HK-2 (cell line): ENCODE measurements around the gene GRIA4.
"Not testable (repeated sequence)": the region's sequence is repeated elsewhere in the genome, so short reads cannot be mapped to it uniquely, and the experiment has no call there.

Experiments
- DNase-seq: peaks from one replicate; pipeline ENCODE4 v3.0.0-alpha.2; 2018; ENCODE audit not compliant: unreplicated experiment

The GRIA4 gene

DNA sequence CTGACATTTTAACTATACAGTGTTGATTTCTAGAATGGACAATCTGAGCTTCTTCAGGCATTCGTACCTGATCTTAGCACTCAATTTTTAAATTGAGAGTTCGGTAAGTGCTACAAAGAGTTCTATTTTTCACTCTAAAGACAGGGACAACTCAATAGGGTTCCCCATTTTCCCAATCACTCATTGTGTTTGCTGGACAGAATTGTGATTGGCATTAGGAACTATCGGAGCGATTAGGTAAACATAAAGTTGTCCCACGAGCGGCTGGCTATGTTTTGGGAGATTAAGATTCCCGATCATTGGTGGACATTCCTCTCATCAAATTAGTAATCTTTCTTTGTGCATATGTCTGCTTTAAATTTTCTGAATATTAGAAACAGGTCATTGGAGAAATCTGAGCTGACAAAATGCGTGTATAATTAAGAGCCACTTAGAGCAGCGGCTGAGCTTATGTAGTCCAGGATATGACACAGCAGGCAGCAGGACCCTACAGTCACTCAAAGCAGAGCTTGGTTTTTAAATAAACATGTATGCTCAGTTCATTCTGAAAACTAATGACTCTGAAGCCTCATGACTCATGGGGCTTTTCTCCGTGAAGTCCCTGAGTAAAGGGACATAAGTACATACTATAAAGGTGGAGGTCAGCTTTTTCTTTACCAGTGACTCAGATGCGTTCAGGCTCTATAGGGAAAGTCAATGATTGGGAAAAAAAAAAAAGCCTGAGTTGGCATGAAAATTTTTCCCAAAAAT lies 109.4 kb downstream of the GRIA4 start:
- DNase-seq, result peak; percentile 29

DNA sequence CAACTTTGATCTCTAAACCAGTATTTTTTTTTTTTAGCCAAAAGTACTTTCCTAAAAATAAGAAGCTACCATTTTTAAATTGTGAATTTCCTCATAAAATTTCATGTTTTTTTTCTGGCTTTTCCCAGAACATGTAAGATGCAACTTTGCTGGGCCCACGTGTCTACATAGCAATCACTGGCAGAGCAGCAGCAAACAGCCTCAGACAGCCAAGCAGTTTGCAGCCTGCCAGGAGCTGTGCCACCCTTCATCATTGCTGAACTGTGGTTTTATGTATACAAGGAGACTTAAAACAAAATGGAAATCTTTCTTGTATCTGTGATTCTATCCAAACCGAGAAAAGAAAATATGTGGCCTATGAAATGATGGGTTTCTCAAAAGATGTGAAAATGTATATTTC lies 110.2 kb downstream of the GRIA4 start:
- no peak for DNase-seq

DNA sequence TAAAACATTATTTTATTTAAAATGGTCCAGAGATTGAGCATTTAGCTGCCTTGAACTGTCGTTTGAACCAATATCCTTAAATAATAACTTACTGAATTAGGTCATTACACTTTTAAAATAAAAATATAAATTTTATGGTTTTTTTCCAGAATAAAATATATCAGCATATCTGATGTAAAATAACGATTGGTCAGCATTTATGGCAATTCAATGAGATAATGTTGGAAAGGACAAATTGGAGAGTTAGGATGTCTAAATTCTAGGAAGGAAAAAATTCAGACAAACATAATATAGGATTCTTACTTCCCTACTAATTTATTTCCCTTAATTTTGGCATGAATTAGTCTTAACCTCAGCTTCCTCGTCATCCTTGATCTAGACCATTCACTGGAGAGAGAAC lies 113.4 kb downstream of the GRIA4 start:
- DNase-seq, result no peak

DNA sequence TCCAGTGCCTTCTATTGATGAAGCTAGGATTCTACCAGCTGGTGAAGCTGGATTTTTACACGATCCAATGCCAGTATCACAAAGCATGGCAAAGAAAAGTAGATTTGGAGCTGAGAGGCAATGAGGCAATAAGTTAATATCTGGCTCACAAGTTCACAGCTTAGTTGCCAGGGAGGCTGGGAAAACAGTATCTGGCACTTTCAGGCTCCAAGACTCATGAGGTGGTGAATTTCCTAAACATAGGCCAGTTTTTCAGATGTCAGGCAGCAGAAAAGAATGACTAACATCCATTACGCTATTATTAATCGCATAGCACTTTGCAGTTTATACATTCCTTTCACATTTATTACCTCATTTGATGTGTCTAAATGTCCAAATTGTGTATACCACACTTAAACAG lies 122.7 kb downstream of the GRIA4 start:
- DNase-seq, result no peak

DNA sequence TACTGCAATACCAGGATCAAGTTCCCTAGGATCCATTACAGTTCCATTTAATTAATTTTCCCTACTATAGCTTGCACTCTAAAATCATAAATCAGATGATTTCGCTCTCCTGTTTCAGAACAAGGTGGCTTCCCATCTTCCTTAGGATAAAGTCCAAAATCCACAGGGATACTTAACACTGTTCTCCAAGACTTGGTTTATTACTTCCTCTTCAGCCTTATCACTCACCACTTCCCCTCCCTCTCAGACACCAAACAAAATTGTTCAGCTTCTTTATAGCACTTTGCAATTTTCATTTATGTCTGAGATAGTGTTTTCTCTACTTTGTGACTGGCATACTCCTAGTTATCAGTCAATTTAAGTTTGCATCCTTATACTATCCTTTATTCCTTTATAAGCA lies 124.6 kb downstream of the GRIA4 start:
- DNase-seq, result no peak

DNA sequence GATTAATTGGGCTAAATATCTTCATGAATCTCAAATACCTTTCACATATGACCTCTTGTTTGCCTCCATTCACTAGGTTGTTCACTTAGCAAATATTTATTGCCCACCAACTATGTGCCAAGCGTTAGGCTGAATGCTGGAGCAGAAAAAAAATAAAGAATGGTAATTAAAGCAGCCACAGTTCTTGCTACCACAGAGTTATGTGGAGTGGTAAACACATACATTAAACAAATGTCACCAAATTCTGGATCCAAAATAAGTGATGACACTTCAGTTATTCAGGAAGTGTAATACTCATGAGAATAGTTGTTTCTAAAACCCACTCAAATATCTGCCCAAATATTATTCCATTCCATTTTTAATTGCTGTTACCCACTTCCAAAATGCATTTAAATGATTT lies 128.4 kb downstream of the GRIA4 start:
- no peak for DNase-seq

DNA sequence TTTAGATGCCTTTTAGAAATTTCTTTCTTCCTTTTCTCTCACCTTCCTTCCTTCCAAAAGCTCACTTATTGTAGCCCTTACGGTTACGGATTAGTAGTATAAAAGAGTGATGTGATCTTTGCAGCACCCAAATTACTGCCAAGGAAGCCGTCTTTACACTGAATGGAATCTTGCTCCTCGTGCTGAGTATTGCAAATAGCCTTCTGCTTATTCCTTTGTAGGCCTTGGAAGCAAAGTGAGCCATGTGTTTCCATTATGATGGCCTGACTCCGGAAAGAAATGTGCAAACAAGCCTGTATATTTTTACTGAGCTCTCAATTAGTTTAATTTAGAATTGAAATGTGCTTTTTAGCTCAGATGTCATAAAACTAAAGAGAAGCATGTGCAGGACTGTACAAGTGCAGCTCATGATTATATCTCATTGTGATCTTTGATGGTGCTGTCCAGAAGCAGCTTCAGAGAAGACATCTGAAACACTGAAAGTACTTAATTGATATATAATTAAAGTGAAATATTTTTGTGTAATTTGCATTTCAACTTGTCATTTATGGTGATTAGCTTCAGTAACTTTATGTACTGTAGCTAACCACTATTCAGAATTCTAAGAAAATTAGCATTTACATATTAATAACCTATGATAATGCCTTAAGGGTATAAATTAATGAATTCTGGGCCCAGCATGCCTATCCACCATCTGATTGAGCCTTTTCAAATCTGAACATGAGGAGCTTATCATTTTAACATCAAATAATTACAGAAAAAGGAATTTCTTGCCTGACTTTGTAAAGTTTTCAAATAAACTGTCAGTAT lies 129.3 kb downstream of the GRIA4 start:
- no peak for DNase-seq

- no peak for DNase-seq
Observed at GRCh38 chr11:105740164-105740903, 130.5 kb downstream of the GRIA4 start.

DNA sequence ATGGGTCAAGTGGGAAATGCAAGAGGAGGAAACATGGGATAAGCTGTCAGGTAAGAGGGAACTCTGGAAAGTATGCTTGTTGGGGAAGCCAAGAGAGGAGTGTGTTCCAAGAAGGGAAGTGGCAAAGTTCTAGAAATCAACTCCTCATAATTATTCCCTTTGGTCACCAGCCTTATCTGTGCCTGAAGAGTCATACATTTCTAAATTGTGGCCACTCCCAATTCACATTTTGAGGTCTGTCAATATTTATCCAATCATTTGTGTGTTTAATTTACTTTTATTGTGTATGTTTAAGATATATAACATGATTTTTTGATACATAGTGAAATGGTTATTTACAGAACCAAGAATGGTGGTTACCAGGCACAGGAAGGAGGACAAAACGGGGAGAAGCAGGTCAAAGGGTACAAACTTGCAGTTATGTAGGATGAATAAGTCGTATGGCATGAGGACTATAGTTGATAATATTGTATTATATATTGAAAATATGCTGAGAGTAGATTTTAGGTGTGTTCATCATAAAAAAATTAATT lies 131.7 kb downstream of the GRIA4 start:
- DNase-seq, result no peak

GRCh38 chr11:105754260-105754659 lies 144.4 kb downstream of the GRIA4 start:
- DNase-seq, result no peak

DNA sequence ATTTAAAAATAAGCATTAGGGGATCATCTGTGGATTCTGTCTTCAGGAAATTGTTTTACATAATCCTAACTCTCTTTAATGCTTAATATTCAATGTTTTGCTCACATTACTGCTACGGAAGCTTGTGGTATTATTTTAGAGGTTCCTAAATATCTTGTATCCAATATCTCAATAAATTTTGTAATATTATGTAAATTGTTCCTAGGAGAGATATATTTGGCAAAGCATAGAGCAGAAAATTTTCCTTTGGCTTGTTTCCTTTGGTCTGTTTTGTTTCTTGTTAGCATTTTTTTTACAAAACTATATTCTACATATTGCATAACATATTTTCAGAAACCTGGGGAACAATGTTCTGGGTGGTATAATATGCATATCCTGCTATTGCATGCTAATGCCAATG lies 144.8 kb downstream of the GRIA4 start:
- DNase-seq, result no peak

DNA sequence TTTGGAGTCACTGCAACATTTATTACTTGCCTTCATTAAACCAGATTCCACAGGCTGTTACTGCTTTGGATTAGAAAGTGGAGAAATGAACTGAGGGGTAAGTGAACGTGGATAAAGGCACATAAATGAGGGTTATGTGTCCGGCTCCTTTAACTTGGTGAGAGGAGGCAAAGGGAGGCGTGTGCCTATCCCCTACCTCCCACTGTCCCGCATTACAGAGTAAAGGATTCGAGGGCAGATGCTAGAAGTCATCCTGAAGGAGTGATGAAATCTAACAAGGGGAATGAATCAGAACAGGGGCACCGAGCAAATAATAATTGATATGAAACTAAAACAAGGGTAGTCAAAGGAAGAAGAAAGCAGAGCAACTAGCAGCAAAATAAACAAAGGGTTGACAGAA lies 147.2 kb downstream of the GRIA4 start:
- no peak for DNase-seq

DNA sequence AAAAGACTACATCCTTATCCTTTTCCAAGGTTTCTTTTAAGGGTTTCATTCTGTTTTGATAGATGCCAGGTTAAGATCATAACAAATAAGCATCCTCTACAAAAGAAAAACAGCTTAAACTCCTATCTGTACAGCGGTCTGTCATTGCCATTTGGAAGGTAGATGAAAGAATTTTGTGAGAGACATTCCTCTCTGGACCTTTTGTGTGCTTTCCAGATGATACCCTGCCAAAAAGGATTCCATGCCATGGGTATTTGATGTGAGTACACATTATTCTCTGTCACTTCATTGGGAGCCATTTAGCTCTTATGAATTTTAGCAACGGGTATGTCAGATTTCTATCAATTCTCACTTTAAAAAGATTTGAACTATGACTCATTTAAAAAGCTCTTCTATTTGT lies 153.7 kb downstream of the GRIA4 start:
- no peak for DNase-seq

GRCh38 chr11:105767931-105768330 lies 158.1 kb downstream of the GRIA4 start:
- no peak for DNase-seq

DNA sequence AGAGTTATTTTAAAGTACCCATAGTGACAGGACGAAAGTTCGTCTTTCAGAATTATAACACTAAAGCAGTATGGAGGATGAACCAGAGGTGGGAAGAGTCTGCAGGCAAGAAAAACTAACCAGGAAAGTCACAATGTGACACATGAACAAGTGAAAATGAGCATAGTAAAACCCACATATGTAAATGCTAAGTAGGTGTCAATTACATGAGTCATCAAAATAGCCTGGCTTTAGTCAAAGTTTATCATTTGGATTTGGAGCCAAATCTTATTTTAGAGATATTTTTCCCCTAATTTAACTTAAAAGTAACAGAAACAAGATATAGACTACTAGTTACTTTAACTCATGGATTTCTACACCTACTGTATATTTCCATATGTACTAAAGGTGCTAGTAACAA lies 159.8 kb downstream of the GRIA4 start:
- DNase-seq, result no peak

DNA sequence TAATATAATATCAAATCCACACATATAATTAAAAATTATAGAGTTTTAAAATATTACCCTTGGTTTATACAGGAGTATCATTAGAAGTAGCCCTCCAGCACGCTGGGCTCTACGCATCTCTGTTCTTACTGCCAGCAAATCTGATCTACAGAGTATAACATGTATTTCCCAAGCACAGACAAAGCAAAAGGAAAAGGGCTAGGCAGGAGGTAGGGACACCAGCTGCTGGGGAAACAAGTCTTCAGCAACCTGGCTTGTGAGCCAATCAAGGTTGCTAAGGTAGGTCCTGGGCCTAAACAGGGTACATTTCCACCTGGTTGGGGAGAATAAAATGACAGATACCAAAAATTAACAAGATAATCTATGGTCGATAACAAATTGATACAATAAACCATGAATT lies 163.6 kb downstream of the GRIA4 start:
- DNase-seq, result not testable (repeated sequence)

- DNase-seq, result no peak
Observed at GRCh38 chr11:105774899-105775298, 165.0 kb downstream of the GRIA4 start.

- DNase-seq, result no peak
Observed at GRCh38 chr11:105780781-105781525, 171.1 kb downstream of the GRIA4 start.

DNA sequence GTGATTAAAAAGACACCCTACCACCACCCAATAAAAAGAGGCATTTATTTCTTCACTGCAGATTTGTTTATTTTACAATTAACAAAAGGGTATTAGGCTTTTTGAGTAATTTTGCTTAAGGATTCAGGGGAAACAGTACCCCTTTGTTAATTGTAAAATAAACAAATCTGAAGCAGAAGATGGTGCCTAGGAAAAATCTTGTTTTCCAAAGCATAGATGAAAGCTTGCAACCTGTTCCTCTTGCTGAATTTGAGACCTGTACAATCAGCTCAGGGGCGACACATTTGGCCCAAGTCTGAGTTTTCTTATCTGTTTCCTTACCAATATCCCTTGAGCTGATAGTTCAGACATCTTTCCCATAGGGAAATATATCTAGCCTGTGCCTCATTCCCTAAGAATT lies 171.9 kb downstream of the GRIA4 start:
- DNase-seq, result no peak

GRCh38 chr11:105783216-105783615 lies 173.3 kb downstream of the GRIA4 start:
- no peak for DNase-seq

GRCh38 chr11:105785850-105786249 lies 176.0 kb downstream of the GRIA4 start:
- not testable (repeated sequence) for DNase-seq

DNA sequence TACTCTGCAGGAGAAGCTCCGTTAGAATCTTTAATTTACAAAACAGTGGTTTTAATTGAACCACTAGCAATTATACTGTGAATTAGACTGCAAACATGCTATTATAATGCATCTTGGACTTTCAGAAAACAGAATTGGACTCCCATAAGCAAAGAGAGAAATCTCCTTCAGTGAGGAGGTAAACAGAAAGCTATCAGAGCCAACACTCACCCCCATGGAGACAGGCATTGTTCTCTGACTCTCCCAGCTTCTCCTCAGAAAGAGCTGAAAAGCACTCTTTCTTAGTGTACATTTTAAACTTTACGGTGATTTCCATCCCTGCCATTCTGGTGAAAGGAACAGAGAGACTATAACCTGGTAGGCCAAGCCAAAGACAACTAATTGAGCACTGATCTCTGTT lies 176.9 kb downstream of the GRIA4 start:
- DNase-seq, result no peak
